Retina (tissue), 1 donor: Measurements from ENCODE around the gene RAB3IL1.

Experiments
- DNase-seq: peaks from one replicate; pipeline ENCODE4 v3.0.0-alpha.2; 2016

RAB3IL1 gene

GRCh38 chr11:61903845-61904244 is 13.5 kb downstream of the RAB3IL1 start:
- no peak for DNase-seq

- DNase-seq: no peak
These were observed 15.1 kb downstream of the RAB3IL1 start for GRCh38 chr11:61902313-61902712.

- no peak for DNase-seq
These were observed 16.0 kb downstream of the RAB3IL1 start for GRCh38 chr11:61901397-61901796.

GRCh38 chr11:61900251-61900650 is 17.1 kb downstream of the RAB3IL1 start:
- DNase-seq: no peak

- peak; percentile 91 for DNase-seq
These were observed 18.1 kb downstream of the RAB3IL1 start for GRCh38 chr11:61899146-61899841.

- DNase-seq: no peak
These were observed 19.2 kb downstream of the RAB3IL1 start for GRCh38 chr11:61898247-61898582.

- DNase-seq: peak; percentile 79
These were observed 19.7 kb downstream of the RAB3IL1 start for GRCh38 chr11:61897387-61898246.

GRCh38 chr11:61896665-61897386 is 20.5 kb downstream of the RAB3IL1 start:
- DNase-seq: no peak

- no peak for DNase-seq
These were observed 21.7 kb downstream of the RAB3IL1 start for GRCh38 chr11:61895718-61896059.

GRCh38 chr11:61895046-61895717 is 22.2 kb downstream of the RAB3IL1 start:
- DNase-seq: no peak

GRCh38 chr11:61893981-61894380 is 23.4 kb downstream of the RAB3IL1 start:
- DNase-seq: no peak

GRCh38 chr11:61892085-61892370 is 25.3 kb downstream of the RAB3IL1 start:
- DNase-seq: no peak

GRCh38 chr11:61891331-61892084 is 25.9 kb downstream of the RAB3IL1 start, which contains the start of gene FADS3:
TSS of gene FADS3 (minus strand) at chr11:61891545. CDS start at chr11:61891381, 164 bp downstream.
- peak; percentile 70 for DNase-seq

GRCh38 chr11:61890529-61891330 is 26.6 kb downstream of the RAB3IL1 start:
- peak; percentile 84 for DNase-seq

- DNase-seq: no peak
These were observed 27.5 kb downstream of the RAB3IL1 start for GRCh38 chr11:61889831-61890230.

- no peak for DNase-seq
These were observed 28.8 kb downstream of the RAB3IL1 start for GRCh38 chr11:61888590-61888989.

- DNase-seq: no peak
These were observed 29.4 kb downstream of the RAB3IL1 start for GRCh38 chr11:61887839-61888494.

- DNase-seq: no peak
These were observed 30.7 kb downstream of the RAB3IL1 start for GRCh38 chr11:61886643-61887042.

GRCh38 chr11:61885784-61886580 is 31.4 kb downstream of the RAB3IL1 start:
- no peak for DNase-seq

GRCh38 chr11:61885166-61885778 is 32.1 kb downstream of the RAB3IL1 start:
- no peak for DNase-seq
